Endothelial cell of umbilical vein (primary cell): ENCODE results near the gene PMFBP1. TPM values are rescaled to one million over a fixed set of nuclear protein-coding genes. Genes with fewer than 3 reads are reported as not detected.

Experiments used
- BruUV-seq: library from RNA; stranded (reverse); fragments of 400-500 nt; replicated peaks from 2 replicates; lab custom pipeline; 2021; lab: Mats Ljungman, UMichigan
- CTCF ChIA-PET: fragments of 300-600, 350-600 bp; sonication (Branson Sonifier 250); formaldehyde crosslinking; loops from one replicate; lab custom pipeline; 2021; ENCODE audit warnings: antibody characterized with exemption, inconsistent platforms; lab: Charles Lee
- POLR2A ChIA-PET: fragments of 300-600, 350-600 bp; sonication (Branson Sonifier 250); formaldehyde crosslinking; loops from one replicate; lab custom pipeline; 2021; ENCODE audit warnings: antibody characterized with exemption, inconsistent platforms; lab: Charles Lee
- DNase-seq: peaks from one replicate; pipeline ENCODE4 v3.0.0-alpha.2; 2011; ENCODE audit warnings: low read depth, low spot score
- FAIRE-seq: peaks from 2 replicates; lab custom pipeline; 2011; peaks lifted over from hg19 to GRCh38; lab: Jason Lieb, UNC
- H2AFZ ChIP-seq: 2 replicates; pipeline ENCODE4 v1.6.0; 2012; ENCODE audit warnings: low read depth, low read length, control low read depth, inconsistent platforms
- H3K27ac ChIP-seq: 2 replicates; pipeline ENCODE4 v1.5.1; 2011; ENCODE audit warnings: low read depth, mild to moderate bottlenecking, control low read depth, low read length, moderate library complexity; ENCODE audit not compliant: insufficient read depth
- H3K27me3 ChIP-seq, 2 experiments: 2 replicates each; pipeline versions ENCODE4 v1.6.0 to v1.6.1; 2011; ENCODE audit warnings: low read length in 2 of 2, mixed read lengths in 1 of 2; ENCODE audit not compliant: control insufficient read depth in 2 of 2, insufficient read depth in 2 of 2
- H3K36me3 ChIP-seq, 2 experiments: 2 replicates in 1 of 2; 3 replicates in 1 of 2; pipeline ENCODE4 v1.5.1; 2011; ENCODE audit warnings: low read length in 2 of 2, mild to moderate bottlenecking in 1 of 2, moderate library complexity in 1 of 2; ENCODE audit not compliant: control insufficient read depth in 2 of 2, insufficient read depth in 2 of 2; ENCODE audit errors: extremely low read depth in 1 of 2
- H3K4me1 ChIP-seq: 3 replicates; pipeline ENCODE4 v1.5.1; 2011; ENCODE audit warnings: mild to moderate bottlenecking, low read length; ENCODE audit not compliant: control insufficient read depth, insufficient read depth; ENCODE audit errors: extremely low read depth
- H3K4me2 ChIP-seq: 2 replicates; pipeline ENCODE4 v1.6.1; 2011; ENCODE audit warnings: low read length, control low read depth, mixed read lengths; ENCODE audit not compliant: insufficient read depth
- H3K4me3 ChIP-seq, 3 experiments: fragments of 200-600 bp in 1 of 3; sonication (generic), shearing (Covaris generic) in 1 of 3; replicated peaks in 1 of 3; 2 replicates each; pipeline ENCODE4 v1.5.1; 2011 to 2016; ENCODE audit warnings: control low read depth in 3 of 3, low read length in 3 of 3, mild to moderate bottlenecking in 2 of 3, inconsistent platforms in 1 of 3, low read depth in 1 of 3, moderate library complexity in 1 of 3; ENCODE audit not compliant: insufficient read depth in 1 of 3
- H3K79me2 ChIP-seq: 2 replicates; pipeline ENCODE4 v1.6.0; 2012; ENCODE audit warnings: low read length, inconsistent platforms; ENCODE audit not compliant: control insufficient read depth, insufficient read depth
- H3K9ac ChIP-seq: replicated peaks from 2 replicates; pipeline ENCODE3; 2011; ENCODE audit warnings: low read length, control low read depth; ENCODE audit not compliant: insufficient read depth; ENCODE audit errors: extremely low read depth
- H3K9me1 ChIP-seq: replicated peaks from 3 replicates; pipeline ENCODE4 v1.6.0; 2011; ENCODE audit warnings: mild to moderate bottlenecking, low read length; ENCODE audit not compliant: control insufficient read depth, insufficient read depth; ENCODE audit errors: extremely low read depth
- H3K9me3 ChIP-seq: replicated peaks from 2 replicates; pipeline ENCODE4 v1.5.1; 2012; ENCODE audit warnings: low read length, inconsistent platforms; ENCODE audit not compliant: control insufficient read depth, insufficient read depth
- H4K20me1 ChIP-seq: replicated peaks from 2 replicates; pipeline ENCODE3; 2011; ENCODE audit warnings: mild to moderate bottlenecking, low read length; ENCODE audit not compliant: control insufficient read depth, insufficient read depth; ENCODE audit errors: extremely low read depth
- CTCF ChIP-seq, 2 donors: IDR thresholded peaks; 1 replicate in 1 of 2; 2 replicates in 1 of 2; pipeline ENCODE4 v1.5.1; 2011; ENCODE audit warnings: low read length in 2 of 2, mild to moderate bottlenecking in 2 of 2, moderate library complexity in 2 of 2, control low read depth in 1 of 2, inconsistent platforms in 1 of 2, low read depth in 1 of 2; ENCODE audit not compliant: insufficient read depth in 1 of 2; ENCODE audit errors: extremely low read depth in 1 of 2
- EZH2 ChIP-seq: IDR thresholded peaks from 2 replicates; pipeline ENCODE4 v1.6.1; 2012; ENCODE audit warnings: borderline replicate concordance, low read depth, mild to moderate bottlenecking, moderate library complexity, low read length, inconsistent platforms; ENCODE audit not compliant: severe bottlenecking
- FOS ChIP-seq: IDR thresholded peaks from 2 replicates; pipeline ENCODE4 v1.6.1; 2011; ENCODE audit warnings: mild to moderate bottlenecking, low read length, moderate library complexity, borderline replicate concordance; ENCODE audit not compliant: insufficient read depth
- GATA2 ChIP-seq: IDR thresholded peaks from 2 replicates; pipeline ENCODE4 v1.7.0; 2011; ENCODE audit warnings: low read depth, mild to moderate bottlenecking, moderate library complexity, mixed read lengths, low read length; ENCODE audit not compliant: insufficient read length, insufficient read depth
- JUN ChIP-seq: IDR thresholded peaks from 2 replicates; pipeline ENCODE4 v1.6.1; 2011; ENCODE audit warnings: borderline replicate concordance, low read depth; ENCODE audit not compliant: insufficient read length, insufficient read depth
- MAX ChIP-seq: IDR thresholded peaks from 2 replicates; pipeline ENCODE4 v1.6.1; 2011; ENCODE audit not compliant: insufficient read depth, insufficient read length
- MYC ChIP-seq: IDR thresholded peaks from one replicate; pipeline ENCODE4 v1.6.1; 2011; ENCODE audit warnings: mild to moderate bottlenecking, low read depth, low read length
- POLR2A ChIP-seq: IDR thresholded peaks from 2 replicates; pipeline ENCODE4 v1.6.1; 2012; ENCODE audit warnings: low read depth, mild to moderate bottlenecking, control low read depth, low read length
- POLR2AphosphoS5 ChIP-seq: IDR thresholded peaks from 2 replicates; pipeline ENCODE4 v1.6.1; 2012; ENCODE audit warnings: low read depth, mild to moderate bottlenecking, control low read depth, low read length, moderate library complexity; ENCODE audit not compliant: insufficient read depth
- dilution Hi-C: fragments of 300-500 bp; cut with MboI; formaldehyde crosslinking; loops from one replicate; pipeline ENCODE4 v1.15.0; 2019; ENCODE audit warnings: low sequenced_read_pairs; ENCODE audit not compliant: extremely low pct_ligation_motif_present
- intact Hi-C: fragments of 100-400 bp; cut with micrococcal nuclease; formaldehyde crosslinking; loops from one replicate; pipeline ENCODE4 v1.10.0; 2022
- polyA plus RNA-seq, 4 experiments: library from polyadenylated mRNA; depleted of rRNA in 3 of 4; stranded (reverse) in 3 of 4; unstranded in 1 of 4; fragments of >200 nt; gene quantifications; 2 replicates each; pipeline versions ENCODE4 v1.2.1 to v1.2.3, GENCODE V29; 2011 to 2012; ENCODE audit warnings: missing spikeins in 1 of 4
- total RNA-seq: library from RNA; stranded (reverse); gene quantifications from 2 replicates; pipeline ENCODE4 v1.2.3, GENCODE V29; 2021

Gene PMFBP1
- total and polyA plus RNA-seq, 2 donors (not counting 3 experiments of a cell fraction or from before 2014, with no cell fraction given), result 0.12 to 0.42 TPM

- DNase-seq, result no peak
- Histone ChIP-seq H3K4me1 (peaks cover 12% of the 10 kb centered on the region), H3K27ac (no peak overlapping the region), H2AFZ (no peak overlapping the region), H3K9me3 (no peaks in the 10 kb centered on the region), H3K4me3 (no peak overlapping the region), H3K36me3 (no peaks in the 10 kb centered on the region), H3K9ac (no peak overlapping the region), H4K20me1 (no peaks in the 10 kb centered on the region), H3K4me2 (no peak overlapping the region), H3K79me2 (no peaks in the 10 kb centered on the region), H3K9me1 (no peaks in the 10 kb centered on the region), H3K27me3 (no peaks in the 10 kb centered on the region)
- no peak for FAIRE-seq
- CTCF ChIA-PET, result interaction anchor here (0.6 to 1.4 kb wide), 2 partner anchors 264 to 268 kb away, joined by 3 to 4 read pairs; no protein-coding TSS in a partner anchor
- no TSS peak for BruUV-seq
- intact Hi-C loops (no loop called here), dilution Hi-C loops (no loop called here)
- POLR2A ChIA-PET, result no interaction called here
- TF ChIP-seq POLR2AphosphoS5 (no peak), CTCF (IDR thresholded peaks at IDR 0.05; ENCODE audit: extremely low read depth in 1 of 2, insufficient read depth in 1 of 2, low read depth in 1 of 2, low read length in 2 of 2) (no peak), POLR2A (no peak), MAX (no peak), EZH2 (no peak), FOS (no peak), GATA2 (no peak), MYC (no peak), JUN (no peak)
These were observed 26.8 kb upstream of the PMFBP1 start for GRCh38 chr16:72198771-72199201.
